SK-N-MC (cell line): ENCODE measurements around the gene PGA4.

Source experiments
- EZH2 ChIP-seq: fragments of 200-600 bp; sonication (generic); IDR thresholded peaks from one replicate; pipeline ENCODE4 v1.6.1; 2017; ENCODE audit warnings: antibody characterized with exemption
- FOXP2 ChIP-seq: optimal IDR thresholded peaks from 2 replicates; pipeline ENCODE3; 2011; ENCODE audit warnings: mild to moderate bottlenecking, moderate library complexity; ENCODE audit not compliant: insufficient read depth; ENCODE audit errors: extremely low read length, control extremely low read depth
- POLR2AphosphoS5 ChIP-seq: IDR thresholded peaks from 2 replicates; pipeline ENCODE4 v1.6.1; 2012; ENCODE audit warnings: mild to moderate bottlenecking, low read depth, low read length, borderline replicate concordance

DNA sequence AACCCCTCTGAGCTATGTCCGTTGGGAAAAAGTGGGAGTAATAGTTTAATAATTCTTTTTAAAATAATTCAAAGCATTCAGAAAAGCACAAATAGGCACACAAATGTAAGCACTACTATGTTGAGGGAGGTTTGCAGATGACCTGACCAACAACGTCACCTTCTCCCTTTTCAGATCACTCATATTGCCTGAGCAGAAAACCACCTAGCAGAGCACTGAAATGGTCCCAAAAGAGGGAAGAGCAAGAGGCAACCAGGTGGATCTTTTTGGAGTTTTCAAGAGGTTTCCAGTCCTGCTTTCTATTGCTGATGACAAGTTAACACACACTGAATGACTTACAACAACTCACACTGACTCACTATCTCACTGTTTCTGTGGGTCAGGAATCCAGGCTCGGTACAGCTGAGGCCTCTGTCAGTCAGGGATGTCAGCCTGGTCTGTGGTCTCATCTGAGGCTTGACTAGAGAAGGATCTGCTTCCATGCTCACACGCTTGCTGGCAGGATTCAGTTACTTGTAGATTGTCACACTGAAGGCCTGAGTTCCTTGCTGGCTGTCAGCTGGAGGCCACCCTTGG is 23.1 kb upstream of the PGA4 start:
- TF ChIP-seq EZH2 (no peak), POLR2AphosphoS5 (no peak), FOXP2 (no peak)
